GM23338 (cell line): Measurements from ENCODE around the gene PREB.

ENCODE experiments used
- CREB1 ChIP-seq: fragments of 250-450 bp; sonication (Bioruptor Pico); IDR thresholded peaks from 2 replicates; pipeline ENCODE4 v1.5.0; 2020; ENCODE audit warnings: low read depth, mild to moderate bottlenecking, moderate library complexity
- CTCF ChIP-seq, 2 experiments: fragments of 200-600 bp in 1 of 2; sonication (generic) in 1 of 2; conservative IDR thresholded peaks; 2 replicates each; pipeline versions ENCODE4 v1.5.1 to v1.6.1; 2016 to 2017; ENCODE audit warnings: antibody characterized with exemption in 2 of 2, low read depth in 2 of 2, mild to moderate bottlenecking in 2 of 2, moderate library complexity in 1 of 2
- ETS1 ChIP-seq: IDR thresholded peaks from 2 replicates; pipeline ENCODE4 v1.6.1; 2016; ENCODE audit warnings: antibody characterized with exemption
- EZH2 ChIP-seq: fragments of 200-600 bp; sonication (generic); IDR thresholded peaks from one replicate; pipeline ENCODE4 v1.8.0; 2017; ENCODE audit warnings: antibody characterized with exemption, mild to moderate bottlenecking, low read depth; ENCODE audit not compliant: unreplicated experiment
- POLR2AphosphoS5 ChIP-seq: IDR thresholded peaks from 2 replicates; pipeline ENCODE4 v1.6.1; 2016; ENCODE audit warnings: antibody characterized with exemption, low read depth

GRCh38 chr2:27083410-27084296, 50.8 kb downstream of the PREB start:
- TF ChIP-seq POLR2AphosphoS5 (no peak), CTCF (conservative IDR thresholded peaks at IDR 0.05; ENCODE audit: low read depth in 2 of 2) (no peak), EZH2 (no peak), CREB1 (CRISPR knock-in tag) (no peak), ETS1 (no peak)
